NCI-H1417 treated with DMSO at 0.1 percent for 48 hours (cell line): ENCODE data around the gene TGFA.
A peak's percentile ranks its signal among the peaks of the same experiment; 100 is the strongest.
"Not testable (repeated sequence)": the region's sequence is repeated elsewhere in the genome, so short reads cannot be mapped to it uniquely, and the experiment has no call there.

Experiments
- DNase-seq: peaks from one replicate; lab custom pipeline; 2025; lab: John Stamatoyannopoulos, UW

Gene TGFA

GRCh38 chr2:70498054-70498453 is 55.6 kb downstream of the TGFA start:
- no peak for DNase-seq

- DNase-seq = no peak
Observed at GRCh38 chr2:70496819-70497218, 56.8 kb downstream of the TGFA start.

- DNase-seq = no peak
Observed at GRCh38 chr2:70494293-70494886, 59.2 kb downstream of the TGFA start.

- DNase-seq = no peak
Observed at GRCh38 chr2:70490381-70490780, 63.2 kb downstream of the TGFA start.

- no peak for DNase-seq
Observed at GRCh38 chr2:70489165-70489564, 64.5 kb downstream of the TGFA start.

- no peak for DNase-seq
Observed at GRCh38 chr2:70484086-70484485, 69.5 kb downstream of the TGFA start.

GRCh38 chr2:70482401-70482800 is 71.2 kb downstream of the TGFA start:
- DNase-seq = no peak

GRCh38 chr2:70480468-70480867 is 73.2 kb downstream of the TGFA start:
- no peak for DNase-seq

- DNase-seq = no peak
Observed at GRCh38 chr2:70479816-70480215, 73.8 kb downstream of the TGFA start.

- peak; percentile 13 for DNase-seq
Observed at GRCh38 chr2:70477441-70477844, 76.2 kb downstream of the TGFA start.

- no peak for DNase-seq
Observed at GRCh38 chr2:70475266-70475665, 78.4 kb downstream of the TGFA start.

- DNase-seq = no peak
Observed at GRCh38 chr2:70474256-70474848, 79.3 kb downstream of the TGFA start.

GRCh38 chr2:70473101-70473722 is 80.4 kb downstream of the TGFA start:
- DNase-seq = no peak

GRCh38 chr2:70472221-70472890 is 81.3 kb downstream of the TGFA start:
- peak; percentile 25 for DNase-seq

GRCh38 chr2:70471129-70471528 is 82.5 kb downstream of the TGFA start:
- DNase-seq = no peak

GRCh38 chr2:70469961-70470360 is 83.7 kb downstream of the TGFA start:
- no peak for DNase-seq

- DNase-seq = no peak
Observed at GRCh38 chr2:70469435-70469834, 84.2 kb downstream of the TGFA start.

- DNase-seq = no peak
Observed at GRCh38 chr2:70468878-70469277, 84.7 kb downstream of the TGFA start.

- no peak for DNase-seq
Observed at GRCh38 chr2:70467831-70468779, 85.5 kb downstream of the TGFA start.

GRCh38 chr2:70467237-70467636 is 86.4 kb downstream of the TGFA start:
- no peak for DNase-seq

- DNase-seq = not testable (repeated sequence)
Observed at GRCh38 chr2:70466647-70467046, 87.0 kb downstream of the TGFA start.

GRCh38 chr2:70463997-70464396 is 89.6 kb downstream of the TGFA start:
- DNase-seq = no peak
